Putamen (tissue), 1 donor: Measurements from ENCODE around the gene TMEM219.

Source experiments
- DNase-seq: peaks from one replicate; pipeline ENCODE4 v3.0.0-alpha.2; 2016; ENCODE audit warnings: low spot score

TMEM219 gene

DNA sequence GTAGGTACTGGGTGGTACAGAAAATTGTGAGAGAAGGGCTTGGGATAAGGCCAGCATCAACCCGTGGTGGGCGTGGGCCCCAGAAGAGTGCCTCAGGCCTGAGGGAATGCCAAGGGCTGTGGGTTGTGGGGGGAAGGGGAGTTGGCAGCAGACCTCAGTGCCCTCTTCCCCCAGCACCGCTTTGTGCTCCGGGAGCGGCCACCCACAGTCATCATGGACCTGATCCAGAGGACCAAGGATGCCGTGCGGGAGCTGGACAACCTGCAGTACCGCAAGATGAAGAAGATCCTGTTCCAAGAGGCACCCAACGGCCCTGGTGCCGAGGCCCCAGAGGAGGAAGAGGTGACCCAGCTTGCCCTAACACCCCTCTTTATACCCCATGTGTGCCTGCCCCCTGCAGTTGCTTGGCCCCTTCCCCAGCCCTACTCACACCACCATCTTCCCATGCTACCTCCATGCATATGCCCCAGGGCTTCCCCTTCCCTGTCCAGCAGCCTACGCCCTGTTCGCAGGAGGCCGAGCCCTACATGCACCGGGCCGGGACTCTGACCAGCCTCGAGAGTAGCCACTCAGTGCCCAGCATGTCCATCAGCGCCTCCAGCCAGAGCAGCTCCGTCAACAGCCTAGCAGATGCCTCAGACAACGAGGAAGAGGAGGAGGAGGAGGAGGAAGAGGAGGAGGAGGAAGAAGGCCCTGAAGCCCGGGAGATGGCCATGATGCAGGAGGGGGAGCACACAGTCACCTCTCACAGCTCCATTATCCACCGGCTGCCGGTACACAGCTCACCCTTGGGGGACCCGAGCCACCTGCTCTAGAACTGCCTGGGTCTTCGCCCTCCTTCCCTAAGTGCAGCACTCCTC is 20.9 kb downstream of the TMEM219 start:
- no peak for DNase-seq

DNA sequence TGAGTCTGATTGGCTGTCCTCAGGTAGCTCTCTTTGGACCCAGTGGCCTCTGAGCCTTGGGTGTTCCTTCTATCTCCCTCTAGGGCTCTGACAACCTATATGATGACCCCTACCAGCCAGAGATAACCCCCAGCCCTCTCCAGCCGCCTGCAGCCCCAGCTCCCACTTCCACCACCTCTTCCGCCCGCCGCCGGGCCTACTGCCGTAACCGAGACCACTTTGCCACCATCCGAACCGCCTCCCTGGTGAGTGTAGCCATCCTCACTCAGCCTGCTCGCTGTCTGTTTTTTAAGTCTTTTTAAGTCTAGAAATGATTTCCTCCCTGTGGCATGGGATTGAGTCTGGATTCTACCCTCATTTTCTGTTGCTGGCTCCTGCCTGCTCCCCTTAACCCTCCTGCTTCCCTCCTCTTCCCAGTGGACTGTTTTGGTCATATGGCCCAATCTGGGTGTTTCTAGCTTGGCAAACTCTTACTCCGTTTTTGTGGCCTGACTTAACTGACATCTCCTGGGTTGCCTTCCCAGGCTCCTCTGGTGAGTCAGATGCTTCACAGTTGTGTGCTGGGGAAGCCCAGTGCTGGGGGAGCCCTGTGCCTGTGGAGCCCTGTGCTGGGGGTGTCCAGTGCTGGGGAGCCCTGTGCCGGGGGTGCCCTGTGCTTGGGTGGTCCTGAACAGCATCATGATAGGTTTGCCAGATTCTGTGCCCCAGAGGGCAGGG is 21.7 kb downstream of the TMEM219 start:
- no peak for DNase-seq

DNA sequence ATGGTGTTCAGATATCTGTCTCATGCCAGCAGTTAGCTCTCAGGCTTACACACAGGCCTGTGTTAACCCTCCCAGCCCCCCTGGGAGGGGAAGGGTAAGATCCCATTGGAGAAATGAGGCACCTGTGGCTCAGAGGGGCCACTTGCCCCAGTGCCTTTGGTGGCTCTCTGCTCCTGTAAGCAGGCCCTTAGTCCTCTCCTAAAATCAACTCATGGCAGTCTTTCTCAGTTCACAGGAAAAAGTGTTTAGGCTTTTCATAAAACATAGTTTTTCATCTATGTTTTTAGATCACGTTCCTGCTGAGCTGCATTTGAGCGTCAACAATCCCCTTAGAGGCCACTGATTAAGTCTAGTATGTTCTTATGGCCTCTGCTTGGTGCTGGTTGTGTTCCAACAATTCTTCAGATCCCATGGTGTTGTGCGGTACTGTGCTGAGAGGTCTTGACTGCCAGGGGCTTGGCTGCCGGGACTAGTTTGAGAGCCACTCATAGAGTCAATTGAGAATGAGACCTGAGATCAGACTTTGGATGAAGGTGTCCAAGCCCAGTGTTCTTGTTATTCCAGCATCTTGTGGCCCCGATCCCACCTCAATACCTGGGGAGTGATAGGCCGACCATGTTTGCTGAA is 22.4 kb downstream of the TMEM219 start:
- DNase-seq: no peak

- no peak for DNase-seq
Measured at GRCh38 chr16:29984764-29985147, 22.9 kb downstream of the TMEM219 start.

GRCh38 chr16:29985271-29985811 is 23.5 kb downstream of the TMEM219 start:
- no peak for DNase-seq

DNA sequence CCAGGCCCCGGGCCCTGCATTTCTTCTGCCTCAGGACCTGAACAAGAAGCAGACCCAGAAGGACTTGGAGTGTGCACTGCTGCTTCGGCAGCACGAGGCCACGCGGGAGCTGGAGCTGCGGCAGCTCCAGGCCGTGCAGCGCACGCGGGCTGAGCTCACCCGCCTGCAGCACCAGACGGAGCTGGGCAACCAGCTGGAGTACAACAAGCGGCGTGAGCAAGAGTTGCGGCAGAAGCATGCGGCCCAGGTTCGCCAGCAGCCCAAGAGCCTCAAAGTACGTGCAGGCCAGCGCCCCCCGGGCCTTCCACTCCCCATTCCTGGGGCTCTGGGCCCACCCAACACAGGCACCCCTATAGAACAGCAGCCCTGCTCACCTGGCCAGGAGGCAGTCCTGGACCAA is 24.4 kb downstream of the TMEM219 start:
- no peak for DNase-seq

DNA sequence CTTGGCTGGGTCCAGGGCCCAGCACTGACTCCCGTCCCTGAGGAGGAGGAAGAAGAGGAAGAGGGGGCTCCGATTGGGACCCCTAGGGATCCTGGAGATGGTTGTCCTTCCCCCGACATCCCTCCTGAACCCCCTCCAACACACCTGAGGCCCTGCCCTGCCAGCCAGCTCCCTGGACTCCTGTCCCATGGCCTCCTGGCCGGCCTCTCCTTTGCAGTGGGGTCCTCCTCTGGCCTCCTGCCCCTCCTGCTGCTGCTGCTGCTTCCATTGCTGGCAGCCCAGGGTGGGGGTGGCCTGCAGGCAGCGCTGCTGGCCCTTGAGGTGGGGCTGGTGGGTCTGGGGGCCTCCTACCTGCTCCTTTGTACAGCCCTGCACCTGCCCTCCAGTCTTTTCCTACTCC is 25.1 kb downstream of the TMEM219 start:
- DNase-seq: no peak

GRCh38 chr16:29987371-29988085 is 25.6 kb downstream of the TMEM219 start:
- DNase-seq: no peak

GRCh38 chr16:29988346-29989075 is 26.6 kb downstream of the TMEM219 start:
- DNase-seq: no peak

DNA sequence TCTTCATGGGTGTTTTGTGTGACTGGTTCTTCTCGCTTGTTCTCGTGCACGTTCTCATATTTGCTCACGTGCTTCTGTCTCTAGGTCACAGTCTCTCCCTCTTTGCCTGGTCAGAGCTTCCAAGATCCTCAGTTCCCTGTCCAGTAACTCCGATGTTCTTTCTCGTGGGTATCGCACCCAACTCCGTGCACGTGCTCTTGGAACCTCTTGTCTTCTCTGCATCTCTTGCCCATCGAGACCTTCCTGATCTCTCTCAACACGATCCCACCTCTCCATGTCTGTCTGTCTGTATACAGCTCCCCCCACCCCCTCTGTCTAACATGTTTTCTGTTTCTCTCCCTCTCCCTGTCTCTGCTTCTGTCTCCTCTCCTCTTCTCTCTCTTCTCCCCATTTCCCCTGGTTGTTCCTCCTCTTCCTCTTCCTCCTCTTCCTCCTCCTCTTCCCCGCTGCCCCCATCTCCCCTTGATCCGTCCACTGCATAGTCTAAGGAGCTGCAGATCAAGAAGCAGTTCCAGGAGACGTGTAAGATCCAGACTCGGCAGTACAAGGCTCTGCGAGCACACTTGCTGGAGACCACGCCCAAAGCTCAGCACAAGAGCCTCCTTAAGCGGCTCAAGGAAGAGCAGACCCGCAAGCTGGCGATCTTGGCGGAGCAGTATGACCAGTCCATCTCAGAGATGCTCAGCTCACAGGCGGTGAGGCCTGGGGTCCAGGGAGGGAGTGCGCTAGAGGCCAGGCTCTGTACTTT is 27.4 kb downstream of the TMEM219 start:
- no peak for DNase-seq

DNA sequence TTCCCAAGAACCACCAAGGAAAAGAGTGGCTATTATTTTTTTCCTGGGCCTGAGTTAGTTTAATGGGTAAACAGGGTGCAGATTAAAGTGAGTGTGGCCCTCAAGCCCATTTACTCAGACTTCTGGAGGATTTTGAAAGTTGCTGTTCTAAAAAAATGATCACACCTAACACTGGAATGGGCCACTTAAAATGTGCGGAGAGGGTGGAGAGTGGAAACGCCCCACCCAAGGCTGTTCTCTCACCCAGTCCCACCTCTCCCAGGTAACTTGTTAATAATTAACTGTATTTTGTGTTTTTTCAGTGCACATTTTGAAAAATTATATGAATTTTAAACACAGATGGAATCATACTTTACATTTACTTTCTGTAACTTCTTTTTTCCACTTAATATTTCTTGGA is 28.2 kb downstream of the TMEM219 start:
- no peak for DNase-seq

- DNase-seq: no peak
Measured at GRCh38 chr16:29990883-29991570, 29.1 kb downstream of the TMEM219 start.

DNA sequence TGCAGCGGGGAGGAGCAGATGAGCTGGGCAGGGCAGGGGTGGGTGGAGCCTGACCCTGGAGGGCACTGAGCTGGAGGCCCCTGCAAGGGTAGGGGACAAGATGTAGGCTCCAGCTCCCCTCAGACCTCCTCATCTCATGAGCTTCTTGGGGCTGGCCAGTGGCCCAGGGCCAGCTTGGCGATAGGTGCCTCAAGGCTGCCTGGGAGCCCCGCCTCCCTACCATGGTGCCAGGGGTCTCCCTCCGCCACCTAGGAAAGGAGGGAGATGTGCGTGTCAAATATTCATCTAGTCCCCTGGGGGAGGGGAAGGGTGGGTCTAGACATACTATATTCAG is 29.7 kb downstream of the TMEM219 start:
- DNase-seq: no peak

DNA sequence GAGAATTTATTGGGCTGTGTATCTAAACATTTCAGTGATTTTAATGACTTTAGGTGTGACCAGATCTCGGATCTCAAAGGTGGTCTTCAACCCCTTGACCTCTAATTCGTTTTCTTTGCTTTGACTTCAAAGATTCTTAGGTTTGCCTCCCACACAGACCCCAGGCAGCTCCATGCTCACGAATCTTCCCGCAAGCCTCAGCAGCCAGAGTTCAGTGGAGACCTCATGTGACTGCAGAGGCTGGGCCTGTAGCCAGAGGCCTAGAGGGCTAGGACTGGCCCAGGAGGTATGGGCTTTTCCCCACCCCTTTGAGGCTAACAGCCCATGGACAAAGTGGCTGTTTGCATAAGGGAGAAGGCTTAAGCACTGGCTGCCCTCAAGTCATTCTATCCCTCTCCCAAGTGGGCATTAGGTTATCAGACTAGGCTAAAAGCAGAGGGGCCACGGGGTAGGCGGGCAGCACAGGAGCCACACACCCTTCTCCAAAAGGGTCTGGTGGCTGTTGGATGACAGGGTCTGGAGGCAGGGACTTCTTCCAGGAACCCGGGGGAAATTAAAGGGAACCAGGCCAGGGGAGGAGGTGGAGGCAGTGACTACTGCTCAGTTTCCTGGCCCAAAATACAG is 30.6 kb downstream of the TMEM219 start:
- no peak for DNase-seq

- no peak for DNase-seq
Measured at GRCh38 chr16:29993191-29993902, 31.5 kb downstream of the TMEM219 start.

GRCh38 chr16:29993903-29994599 is 32.2 kb downstream of the TMEM219 start:
- no peak for DNase-seq

GRCh38 chr16:29994600-29995323 is 32.9 kb downstream of the TMEM219 start:
- no peak for DNase-seq
